IMR-90 (cell line): ENCODE data around the gene DNAI7. TPM values are rescaled to one million over a fixed set of nuclear protein-coding genes. Genes with fewer than 3 reads are reported as not detected.

Source experiments
- ATAC-seq: fragments of 200-7000 bp; cut with Tn5 transposase; 2 replicates; pipeline ENCODE4 v1.9.1; 2020; ENCODE audit warnings: low read depth, mild to moderate bottlenecking, moderate library complexity
- BruUV-seq: library from RNA; stranded (reverse); fragments of 400-500 nt; replicated peaks from 2 replicates; lab custom pipeline; 2021; lab: Mats Ljungman, UMichigan
- CTCF ChIA-PET: fragments of 300-600 bp; formaldehyde crosslinking; extraction: SDS; loops from one replicate; lab custom pipeline; 2021; ENCODE audit warnings: antibody characterized with exemption; lab: Yijun Ruan, JAX
- POLR2A ChIA-PET: fragments of 300-600 bp; sonication (Branson Sonifier 250); formaldehyde crosslinking; loops from one replicate; lab custom pipeline; 2022; ENCODE audit warnings: antibody characterized with exemption; ENCODE audit not compliant: unreplicated experiment; lab: Charles Lee
- DNase-seq: peaks from one replicate; pipeline ENCODE4 v3.0.0; 2013
- H2AFZ ChIP-seq: replicated peaks from 2 replicates; pipeline ENCODE3; 2013; ENCODE audit warnings: low read length, mild to moderate bottlenecking; ENCODE audit not compliant: poor library complexity
- H2AK5ac ChIP-seq: 2 replicates; pipeline ENCODE4 v1.6.1; 2013; ENCODE audit warnings: low read depth, low read length, inconsistent platforms
- H2AK9ac ChIP-seq: replicated peaks from 2 replicates; pipeline ENCODE3; 2013; ENCODE audit warnings: mild to moderate bottlenecking, low read depth, low read length, moderate library complexity; ENCODE audit not compliant: poor library complexity
- H2BK120ac ChIP-seq: 2 replicates; pipeline ENCODE4 v1.6.1; 2013; ENCODE audit warnings: low read depth, low read length, inconsistent platforms
- H2BK15ac ChIP-seq: 3 replicates; pipeline ENCODE4 v1.6.1; 2013; ENCODE audit warnings: low read depth, low read length, inconsistent platforms
- H2BK20ac ChIP-seq: 2 replicates; pipeline ENCODE4 v1.6.1; 2013; ENCODE audit warnings: low read depth, mild to moderate bottlenecking, inconsistent platforms, low read length, moderate library complexity
- H2BK5ac ChIP-seq: 2 replicates; pipeline ENCODE4 v1.6.1; 2013; ENCODE audit warnings: mild to moderate bottlenecking, low read depth, low read length, inconsistent platforms; ENCODE audit not compliant: poor library complexity, severe bottlenecking
- H3K14ac ChIP-seq: replicated peaks from 2 replicates; pipeline ENCODE4 v1.6.1; 2013; ENCODE audit warnings: low read depth, low read length, inconsistent platforms
- H3K18ac ChIP-seq: 2 replicates; pipeline ENCODE4 v1.6.1; 2013; ENCODE audit warnings: low read depth, low read length, control low read depth
- H3K23ac ChIP-seq: 2 replicates; pipeline ENCODE4 v1.6.1; 2013; ENCODE audit warnings: low read depth, low read length, inconsistent platforms
- H3K27ac ChIP-seq: 2 replicates; pipeline ENCODE4 v1.5.1; 2013; ENCODE audit warnings: mild to moderate bottlenecking, control low read depth, low read length; ENCODE audit not compliant: insufficient read depth
- H3K27me3 ChIP-seq: 2 replicates; pipeline ENCODE4 v1.6.1; 2013; ENCODE audit warnings: low read length; ENCODE audit not compliant: control insufficient read depth, insufficient read depth
- H3K36me3 ChIP-seq: 2 replicates; pipeline ENCODE4 v1.6.1; 2013; ENCODE audit warnings: low read length, mixed read lengths; ENCODE audit not compliant: control insufficient read depth, insufficient read depth
- H3K4ac ChIP-seq: 2 replicates; pipeline ENCODE4 v1.6.1; 2013; ENCODE audit warnings: low read depth, low read length, inconsistent platforms
- H3K4me1 ChIP-seq: 2 replicates; pipeline ENCODE4 v1.6.1; 2013; ENCODE audit warnings: low read length, mixed read lengths; ENCODE audit not compliant: control insufficient read depth, insufficient read depth
- H3K4me2 ChIP-seq: 2 replicates; pipeline ENCODE4 v1.6.1; 2013; ENCODE audit warnings: low read depth, mild to moderate bottlenecking, control low read depth, low read length, moderate library complexity
- H3K4me3 ChIP-seq: 2 replicates; pipeline ENCODE4 v1.5.1; 2013; ENCODE audit warnings: low read depth, mild to moderate bottlenecking, control low read depth, low read length, moderate library complexity; ENCODE audit not compliant: insufficient read depth
- H3K56ac ChIP-seq: 2 replicates; pipeline ENCODE4 v1.6.1; 2013; ENCODE audit warnings: low read length, inconsistent platforms; ENCODE audit not compliant: insufficient read depth; ENCODE audit errors: extremely low read depth
- H3K79me1 ChIP-seq, 2 experiments: 2 replicates each; pipeline ENCODE4 v1.6.1; 2013; ENCODE audit warnings: low read length in 2 of 2, inconsistent platforms in 1 of 2, low read depth in 1 of 2
- H3K9ac ChIP-seq: 2 replicates; pipeline ENCODE4 v1.6.1; 2013; ENCODE audit warnings: low read depth, low read length, control low read depth
- H3K9me1 ChIP-seq: 2 replicates; pipeline ENCODE4 v1.6.1; 2013; ENCODE audit warnings: low read length, inconsistent platforms; ENCODE audit not compliant: insufficient read depth
- H3K9me3 ChIP-seq: 2 replicates; pipeline ENCODE4 v1.6.1; 2013; ENCODE audit warnings: low read length; ENCODE audit not compliant: control insufficient read depth, insufficient read depth
- H4K20me1 ChIP-seq: 2 replicates; pipeline ENCODE4 v1.6.1; 2013; ENCODE audit warnings: low read length, inconsistent platforms; ENCODE audit not compliant: insufficient read depth
- H4K5ac ChIP-seq: 2 replicates; pipeline ENCODE4 v1.6.1; 2013; ENCODE audit warnings: mild to moderate bottlenecking, low read depth, low read length, control low read depth
- H4K8ac ChIP-seq, 2 experiments: 2 replicates each; pipeline ENCODE4 v1.6.1; 2013; ENCODE audit warnings: low read depth in 2 of 2, low read length in 2 of 2, control low read depth in 1 of 2, inconsistent platforms in 1 of 2
- H4K91ac ChIP-seq: 2 replicates; pipeline ENCODE4 v1.6.1; 2013; ENCODE audit warnings: low read depth, low read length, inconsistent platforms; ENCODE audit not compliant: insufficient read depth
- BHLHE40 ChIP-seq: fragments of 150-350 bp; IDR thresholded peaks from 2 replicates; pipeline ENCODE4 v1.6.1; 2016; ENCODE audit warnings: mild to moderate bottlenecking, low read depth, low read length
- CHD1 ChIP-seq: IDR thresholded peaks from 2 replicates; pipeline ENCODE4 v1.6.1; 2012; ENCODE audit warnings: low read depth, low read length, improper control_type of control experiment
- ELK1 ChIP-seq: fragments of 150-350 bp; IDR thresholded peaks from 2 replicates; pipeline ENCODE4 v1.6.1; 2016; ENCODE audit warnings: low read depth, mild to moderate bottlenecking, low read length, moderate library complexity, borderline replicate concordance
- MAZ ChIP-seq: IDR thresholded peaks from 2 replicates; pipeline ENCODE4 v1.6.1; 2012; ENCODE audit warnings: low read depth, mild to moderate bottlenecking, low read length, improper control_type of control experiment, moderate library complexity, borderline replicate concordance
- POLR2A ChIP-seq: IDR thresholded peaks from 2 replicates; pipeline ENCODE4 v1.6.1; 2012; ENCODE audit warnings: mild to moderate bottlenecking, low read depth, low read length
- RCOR1 ChIP-seq: IDR thresholded peaks from 2 replicates; pipeline ENCODE4 v1.6.1; 2012; ENCODE audit warnings: mild to moderate bottlenecking, low read length, improper control_type of control experiment; ENCODE audit not compliant: insufficient replicate concordance
- SMC3 ChIP-seq: fragments of 150-350 bp; IDR thresholded peaks from 2 replicates; pipeline ENCODE4 v1.6.1; 2016; ENCODE audit warnings: low read depth, mild to moderate bottlenecking, antibody characterized with exemption, low read length, moderate library complexity
- WGBS, 2 experiments: methylation state at CpG; one replicate each; pipeline versions ENCODE4 v1.1.5 to v1.1.7; 2013; ENCODE audit warnings: missing lambda C conversion rate in 2 of 2; ENCODE audit not compliant: insufficient read length in 1 of 2; ENCODE audit errors: extremely low coverage in 2 of 2; 5-methylcytosine and 5-hydroxymethylcytosine counted together
- dilution Hi-C: fragments of 300-500 bp; cut with HindIII; formaldehyde crosslinking; loops from one replicate; pipeline ENCODE4 v1.14.3; 2018; ENCODE audit warnings: low sequenced_read_pairs; ENCODE audit not compliant: unreplicated experiment
- in situ Hi-C: fragments of 300-500 bp; cut with MboI; formaldehyde crosslinking; loops from 3 replicates; pipeline ENCODE4 v1.14.3; 2019; ENCODE audit warnings: low sequenced_read_pairs, inconsistent platforms, mixed read lengths
- intact Hi-C: fragments of 100-400 bp; cut with micrococcal nuclease; formaldehyde crosslinking; loops from 2 replicates; pipeline ENCODE4 v1.10.0; 2022
- polyA plus RNA-seq, 3 experiments: library from polyadenylated mRNA; depleted of rRNA; stranded (reverse); fragments of >200 nt; gene quantifications; 2 replicates each; pipeline ENCODE4 v1.2.3, GENCODE V29; 2012; ENCODE audit warnings: low replicate concordance in 1 of 3
- total RNA-seq: library from RNA; depleted of rRNA; stranded (reverse); fragments of >200 nt; gene quantifications from 2 replicates; pipeline ENCODE4 v1.2.3, GENCODE V29; 2012

DNAI7 gene
- total and polyA plus RNA-seq, 2 of the 4 experiments (the other 2 are of a cell fraction), result under 0.01 to 0.07 TPM

GRCh38 chr12:25151476-25151875 lies 43.5 kb downstream of the DNAI7 start (continued):
- no peak for TF ChIP-seq ELK1

DNA sequence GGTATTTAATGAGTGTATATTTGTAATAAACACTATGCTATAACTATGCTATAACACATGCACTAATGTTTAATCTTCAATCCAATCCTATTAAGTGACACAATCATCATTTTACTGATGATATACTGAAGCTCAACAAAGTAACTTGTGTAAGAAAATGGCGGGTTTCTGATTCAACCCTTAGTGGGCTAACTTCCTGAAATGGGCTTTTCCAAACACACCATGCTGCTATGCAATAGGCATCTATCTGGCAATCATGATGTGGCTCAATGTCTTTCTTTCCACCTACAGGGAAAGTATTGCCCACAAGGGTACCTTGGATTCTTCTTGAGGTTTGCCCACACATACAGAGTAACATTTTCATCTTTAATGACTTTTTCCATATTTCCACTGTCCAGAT lies 48.3 kb downstream of the DNAI7 start:
- Histone ChIP-seq H3K14ac (no peak overlapping the region), H3K23ac (no peak overlapping the region), H3K18ac (peak overlapping the region; percentile 12; the same call in 1 of the 2 replicates), H3K4me3 (no peak overlapping the region), H3K9me1 (no peaks in the 10 kb centered on the region), H4K8ac (0 out of 4 replicates have a peak overlapping the region, but pooled peaks of 1 of the 2 experiments have one; percentile 58), H3K4me2 (no peak overlapping the region), H3K9me3 (no peaks in the 10 kb centered on the region), H3K27me3 (no peaks in the 10 kb centered on the region), H4K91ac (no peak overlapping the region), H3K9ac (no peak overlapping the region), H2BK15ac (no peak overlapping the region), H3K27ac (no peak overlapping the region), H2BK20ac (no peak overlapping the region), H3K4me1 (peaks cover 4% of the 10 kb centered on the region), H3K36me3 (no peaks in the 10 kb centered on the region), H2BK5ac (no peak overlapping the region), H2AK5ac (peak overlapping the region; percentile 48), H3K79me1 (no peaks in the 10 kb centered on the region), H2BK120ac (no peak overlapping the region), H2AK9ac (no peak overlapping the region), H4K5ac (no peak overlapping the region; the same call in 1 of the 2 replicates), H2AFZ (no peak overlapping the region), H3K56ac (no peak overlapping the region), H4K20me1 (no peaks in the 10 kb centered on the region), H3K4ac (peak overlapping the region; percentile 18; the same call in 1 of the 2 replicates)
- dilution Hi-C loops, result no loop called here
- no peak for DNase-seq
- intact Hi-C loops, result no loop called here
- POLR2A ChIA-PET, result no interaction called here
- in situ Hi-C loops, result loop anchor here (25.0 kb wide), 1 partner anchor 1934 kb away; no protein-coding TSS in a partner anchor
- WGBS, 2 experiments, result no CpG with 5 or more reads among the region's 1 CpG
- ATAC-seq, result no peak
- CTCF ChIA-PET, result no interaction called here
- TF ChIP-seq BHLHE40, result no peak
- no peak for TF ChIP-seq MAZ
- TF ChIP-seq CHD1, result no peak
- TF ChIP-seq RCOR1, result no peak
- no peak for TF ChIP-seq POLR2A
- no peak for TF ChIP-seq SMC3
- no TSS peak for BruUV-seq
